ENCODE results near the gene PYGO1. TPM values are rescaled to one million over a fixed set of nuclear protein-coding genes. Genes with fewer than 3 reads are reported as not detected.

The PYGO1 gene
- total RNA-seq, 1 experiment from 2014 or later = 0.83 TPM

- H3K23ac ChIP-seq (ENCODE audit: insufficient read length, low read depth, low read length) = no peak overlapping the region
- Mint-ChIP-seq H3K36me3 (ENCODE audit: insufficient read depth in 1 of 3, low read depth in 3 of 3) (no peaks in the 10 kb centered on the region), H3K4me3 (no peak overlapping the region), H3K9me3 (peaks cover 0 to 8% of the 10 kb centered on the region in 2 experiments; a peak in 1 of 5 replicates), H3K27me3 (ENCODE audit: low read depth) (peaks cover 14% of the 10 kb centered on the region), H3K4me1 (peaks cover 4 to 9% of the 10 kb centered on the region in 2 experiments), H3K27ac (no peak overlapping the region)
- H3K27ac ChIP-seq (ENCODE audit: insufficient read length, low read depth, low read length) = no peak overlapping the region
- no peak overlapping the region for H3K4me2 ChIP-seq (ENCODE audit: insufficient read depth, insufficient read length, low read length)
- no peaks in the 10 kb centered on the region for H3K79me2 ChIP-seq (ENCODE audit: insufficient read depth, low read length)
- no peak overlapping the region for H2BK15ac ChIP-seq (ENCODE audit: low read depth, low read length)
- H2AK5ac ChIP-seq (ENCODE audit: insufficient read length, low read length) = no peak overlapping the region
- no peak overlapping the region for H3K14ac ChIP-seq (ENCODE audit: insufficient read depth, low read length)
- H3K23me2 ChIP-seq (ENCODE audit: insufficient read length, low read depth, low read length, poor library complexity, severe bottlenecking) = no peaks in the 10 kb centered on the region
- no peaks in the 10 kb centered on the region for H4K20me1 ChIP-seq (ENCODE audit: control insufficient read depth, insufficient read depth, insufficient read length)
- no peak overlapping the region for H2BK20ac ChIP-seq (ENCODE audit: low read depth, low read length, poor library complexity, severe bottlenecking)
- no peak overlapping the region for H2BK12ac ChIP-seq (ENCODE audit: insufficient read length, low read depth, low read length)
- no peak overlapping the region for H3K18ac ChIP-seq (ENCODE audit: insufficient read length, low read depth, low read length)
- H3K9me3 ChIP-seq (ENCODE audit: control insufficient read depth, low read depth, low read length) = no peaks in the 10 kb centered on the region
- no peaks in the 10 kb centered on the region for H3K27me3 ChIP-seq (ENCODE audit: insufficient read depth, low read length)
- H4K91ac ChIP-seq (ENCODE audit: insufficient read length, low read depth, low read length) = no peak overlapping the region
- no peaks in the 10 kb centered on the region for H3K79me1 ChIP-seq (ENCODE audit: insufficient read depth, low read depth, low read length, poor library complexity, severe bottlenecking)
- H2BK120ac ChIP-seq (ENCODE audit: low read depth, low read length, poor library complexity, severe bottlenecking) = no peak overlapping the region
- no peak overlapping the region for H3T11ph ChIP-seq (ENCODE audit: low read length)
- no peak overlapping the region for H2BK5ac ChIP-seq (ENCODE audit: insufficient read length, low read length)
- no peaks in the 10 kb centered on the region for H3K4me1 ChIP-seq (ENCODE audit: insufficient read depth, low read length)
- H4K8ac ChIP-seq (replicated peaks; ENCODE audit: insufficient read length, low read depth, low read length) = no peak overlapping the region
- no peak overlapping the region for H3K9ac ChIP-seq (ENCODE audit: extremely low read depth, insufficient read length, low read length)
- no peak overlapping the region for H4K5ac ChIP-seq (ENCODE audit: insufficient read length, low read depth, low read length)
- no peak overlapping the region for H3K56ac ChIP-seq (ENCODE audit: insufficient read length, low read depth, low read length)
- TF ChIP-seq CTCF (conservative IDR thresholded peaks at IDR 0.05) = no peak
- no peak for DNase-seq
- no peak overlapping the region for H2AFZ ChIP-seq (ENCODE audit: low read length)
- no CpG with 5 or more reads among the region's 4 CpGs for WGBS (ENCODE audit: extremely low coverage, insufficient read length, low lambda C conversion rate)
- no peak overlapping the region for H3K4ac ChIP-seq (ENCODE audit: low read depth, low read length)
Observed at GRCh38 chr15:55528812-55529211, 59.3 kb downstream of the PYGO1 start.
